PC-3 (cell line): ENCODE measurements around the gene FAR2.

Experiments
- EZH2 ChIP-seq: fragments of 300-600 bp; sonication (generic); IDR thresholded peaks from one replicate; pipeline ENCODE4 v1.6.1; 2017; ENCODE audit warnings: antibody characterized with exemption, mild to moderate bottlenecking, low read length; ENCODE audit not compliant: unreplicated experiment
- TF ChIP-seq, protein P1 (sequence below): fragments of 300-600 bp; sonication (generic); conservative IDR thresholded peaks from 2 replicates; pipeline ENCODE4 v1.5.1; 2017; ENCODE audit warnings: antibody characterized with exemption, low read depth, mild to moderate bottlenecking, low read length

DNA sequence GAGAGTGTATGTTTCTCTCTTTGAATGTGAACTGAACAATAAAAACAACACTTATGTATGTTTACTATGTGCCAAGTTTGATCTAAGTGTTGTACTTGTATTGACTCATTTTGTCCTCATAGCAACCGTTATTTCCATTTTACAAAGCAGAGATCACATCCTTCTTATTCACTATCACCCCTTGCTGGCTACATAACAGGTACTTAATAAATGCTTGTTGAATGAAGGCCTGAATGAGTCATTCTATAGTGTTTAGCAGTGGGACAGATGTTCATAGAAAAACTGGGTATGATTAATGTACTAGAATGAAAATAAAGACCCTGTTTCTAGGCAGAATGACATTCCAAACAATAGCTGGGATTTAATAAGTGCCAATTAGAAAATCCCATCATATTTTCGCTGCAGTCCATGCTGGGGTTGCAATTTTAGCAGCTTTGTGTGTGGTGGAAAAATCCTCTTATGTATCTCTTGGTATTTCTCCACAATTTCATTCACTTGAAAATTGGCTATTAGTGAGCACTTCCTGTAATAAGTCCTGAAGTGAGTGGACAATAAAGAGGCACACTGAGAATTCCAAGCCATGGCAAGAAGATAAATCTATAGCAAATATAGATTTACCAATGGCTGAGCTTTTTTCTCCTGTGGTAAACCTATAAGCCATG lies 86.0 kb downstream of the FAR2 start:
- TF ChIP-seq, protein P1, sequence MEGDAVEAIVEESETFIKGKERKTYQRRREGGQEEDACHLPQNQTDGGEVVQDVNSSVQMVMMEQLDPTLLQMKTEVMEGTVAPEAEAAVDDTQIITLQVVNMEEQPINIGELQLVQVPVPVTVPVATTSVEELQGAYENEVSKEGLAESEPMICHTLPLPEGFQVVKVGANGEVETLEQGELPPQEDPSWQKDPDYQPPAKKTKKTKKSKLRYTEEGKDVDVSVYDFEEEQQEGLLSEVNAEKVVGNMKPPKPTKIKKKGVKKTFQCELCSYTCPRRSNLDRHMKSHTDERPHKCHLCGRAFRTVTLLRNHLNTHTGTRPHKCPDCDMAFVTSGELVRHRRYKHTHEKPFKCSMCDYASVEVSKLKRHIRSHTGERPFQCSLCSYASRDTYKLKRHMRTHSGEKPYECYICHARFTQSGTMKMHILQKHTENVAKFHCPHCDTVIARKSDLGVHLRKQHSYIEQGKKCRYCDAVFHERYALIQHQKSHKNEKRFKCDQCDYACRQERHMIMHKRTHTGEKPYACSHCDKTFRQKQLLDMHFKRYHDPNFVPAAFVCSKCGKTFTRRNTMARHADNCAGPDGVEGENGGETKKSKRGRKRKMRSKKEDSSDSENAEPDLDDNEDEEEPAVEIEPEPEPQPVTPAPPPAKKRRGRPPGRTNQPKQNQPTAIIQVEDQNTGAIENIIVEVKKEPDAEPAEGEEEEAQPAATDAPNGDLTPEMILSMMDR: no peak
- no peak for TF ChIP-seq EZH2
